Testis (tissue), 3 donors: ENCODE results near the gene SLC9A3. TPM values are rescaled to one million over a fixed set of nuclear protein-coding genes. Genes with fewer than 3 reads are reported as not detected.
"Not testable (repeated sequence)": the region's sequence is repeated elsewhere in the genome, so short reads cannot be mapped to it uniquely, and the experiment has no call there.

ENCODE experiments used
- DNase-seq: peaks from one replicate; pipeline ENCODE4 v3.0.0-alpha.2; 2019
- H3K27ac ChIP-seq, 2 donors: fragments of 200-600 bp; sonication (generic); one replicate each; pipeline ENCODE4 v1.5.1; 2019
- H3K27me3 ChIP-seq: fragments of 200-600 bp; sonication (generic); one replicate; pipeline ENCODE4 v1.5.1; 2019
- H3K36me3 ChIP-seq: fragments of 200-600 bp; sonication (generic); one replicate; pipeline ENCODE4 v1.5.1; 2017; ENCODE audit warnings: low read depth; ENCODE audit errors: missing control alignments
- H3K4me1 ChIP-seq: fragments of 200-600 bp; sonication (generic); one replicate; pipeline ENCODE4 v1.5.1; 2019
- H3K4me3 ChIP-seq, 2 donors: fragments of 200-600 bp; sonication (generic); one replicate each; pipeline ENCODE4 v1.5.1; 2017 to 2019
- H3K9me3 ChIP-seq: fragments of 200-600 bp; sonication (generic); one replicate; pipeline ENCODE4 v1.5.1; 2017
- CTCF ChIP-seq, 3 experiments: fragments of 450-650 bp in 2 of 3; fragments of 200-600 bp in 1 of 3; sonication (generic) in 1 of 3; IDR thresholded peaks; one replicate each; pipeline ENCODE4 v1.5.1; 2016 to 2019; ENCODE audit warnings: antibody characterized with exemption in 3 of 3, mild to moderate bottlenecking in 2 of 3, moderate library complexity in 1 of 3
- POLR2A ChIP-seq: fragments of 450-650 bp; IDR thresholded peaks from one replicate; pipeline ENCODE4 v1.6.1; 2017; ENCODE audit warnings: antibody characterized with exemption, mild to moderate bottlenecking, moderate library complexity
- WGBS, 2 donors: methylation state at CpG; one replicate each; pipeline ENCODE4 v1.1.5; 2018; 5-methylcytosine and 5-hydroxymethylcytosine counted together
- intact Hi-C: fragments of 100-400 bp; cut with DNase I; formaldehyde crosslinking; loops from one replicate; pipeline ENCODE4 v1.15.1; 2023; ENCODE audit warnings: low total_unique reads
- polyA plus RNA-seq: library from polyadenylated mRNA; stranded (reverse); fragments of 350-450 nt; fragmentation: Illumina TruSeq; extraction: RNeasy Lipid Tissue Mini Kit (QIAGEN cat#74804); gene quantifications from one replicate; pipeline ENCODE4 v1.2.3, GENCODE V29; 2014; ENCODE audit warnings: low read depth, low replicate concordance; ENCODE audit not compliant: insufficient read depth
- total RNA-seq, 2 donors: library from RNA; depleted of rRNA; stranded (reverse); fragments of >200 nt; gene quantifications; one replicate each; pipeline ENCODE4 v1.2.3, GENCODE V29; 2016

Gene SLC9A3
- total and polyA plus RNA-seq, 3 donors from 2014 or later = 2.3 to 3.8 (median 2.6) TPM

GRCh38 chr5:488241-488640 is 36.0 kb downstream of the SLC9A3 start:
- H3K4me1 ChIP-seq = no peaks in the 10 kb centered on the region
- H3K4me3 ChIP-seq = no peak overlapping the region
- TF ChIP-seq POLR2A = no peak
- intact Hi-C loops = no loop called here
- H3K9me3 ChIP-seq = no peaks in the 10 kb centered on the region
- no peaks in the 10 kb centered on the region for H3K36me3 ChIP-seq
- H3K27me3 ChIP-seq = no peaks in the 10 kb centered on the region
- H3K27ac ChIP-seq = no peak overlapping the region
- WGBS, 2 donors = 86 to 99% methylated on average over 15 to 33 of the region's 33 CpGs
- no peak for DNase-seq

- H3K27ac ChIP-seq, DNase-seq, H3K4me3 ChIP-seq, H3K27me3 ChIP-seq, H3K4me1 ChIP-seq, H3K36me3 ChIP-seq, H3K9me3 ChIP-seq, intact Hi-C loops: not testable (repeated sequence)
- 88 to 91% methylated on average over 12 to 22 of the region's 22 CpGs for WGBS, 2 donors
These were observed 37.7 kb downstream of the SLC9A3 start for GRCh38 chr5:486597-486996.

- no peaks in the 10 kb centered on the region for H3K36me3 ChIP-seq
- no peak for TF ChIP-seq CTCF (IDR thresholded peaks at IDR 0.05)
- no peak for TF ChIP-seq POLR2A
- intact Hi-C loops = no loop called here
- no peak overlapping the region for H3K27ac ChIP-seq
- no peaks in the 10 kb centered on the region for H3K4me1 ChIP-seq
- no peak overlapping the region for H3K4me3 ChIP-seq
- WGBS, 2 donors = 61 to 68% methylated on average over 12 to 22 of the region's 23 CpGs
- no peaks in the 10 kb centered on the region for H3K27me3 ChIP-seq
- no peaks in the 10 kb centered on the region for H3K9me3 ChIP-seq
- DNase-seq = no peak
These were observed 38.2 kb downstream of the SLC9A3 start for GRCh38 chr5:485946-486491.

- Histone ChIP-seq H3K36me3 (no peaks in the 10 kb centered on the region), H3K27me3 (no peaks in the 10 kb centered on the region), H3K4me1 (no peaks in the 10 kb centered on the region), H3K4me3 (no peak overlapping the region), H3K9me3 (no peaks in the 10 kb centered on the region), H3K27ac (no peak overlapping the region)
- 74 to 83% methylated on average over 29 of the region's 29 CpGs for WGBS, 2 donors
- no peak for DNase-seq
- intact Hi-C loops = no loop called here
- no peak for TF ChIP-seq POLR2A
- no peak for TF ChIP-seq CTCF (IDR thresholded peaks at IDR 0.05)
These were observed 38.9 kb downstream of the SLC9A3 start for GRCh38 chr5:485113-485945.

GRCh38 chr5:484556-484955 is 39.7 kb downstream of the SLC9A3 start:
- 91 to 92% methylated on average over 10 to 23 of the region's 24 CpGs for WGBS, 2 donors
- TF ChIP-seq POLR2A (no peak), CTCF (IDR thresholded peaks at IDR 0.05) (no peak)

More at GRCh38 chr5:484556-484955, 39.7 kb downstream of the SLC9A3 start:
- H3K36me3 ChIP-seq = no peaks in the 10 kb centered on the region
- no peaks in the 10 kb centered on the region for H3K4me1 ChIP-seq
- H3K9me3 ChIP-seq = no peaks in the 10 kb centered on the region
- intact Hi-C loops = no loop called here
- H3K4me3 ChIP-seq = no peak overlapping the region
- H3K27me3 ChIP-seq = no peaks in the 10 kb centered on the region
- no peak overlapping the region for H3K27ac ChIP-seq
- DNase-seq = no peak
